NCI-H146 treated with DMSO at 0.1 percent for 48 hours (cell line): ENCODE results near the gene ZBTB42.

ENCODE experiments used
- DNase-seq: peaks from one replicate; lab custom pipeline; 2025; ENCODE audit not compliant: unreplicated experiment; lab: John Stamatoyannopoulos, UW

ZBTB42 gene

GRCh38 chr14:104782086-104782807, 18.7 kb upstream of the ZBTB42 start:
- no peak for DNase-seq

DNA sequence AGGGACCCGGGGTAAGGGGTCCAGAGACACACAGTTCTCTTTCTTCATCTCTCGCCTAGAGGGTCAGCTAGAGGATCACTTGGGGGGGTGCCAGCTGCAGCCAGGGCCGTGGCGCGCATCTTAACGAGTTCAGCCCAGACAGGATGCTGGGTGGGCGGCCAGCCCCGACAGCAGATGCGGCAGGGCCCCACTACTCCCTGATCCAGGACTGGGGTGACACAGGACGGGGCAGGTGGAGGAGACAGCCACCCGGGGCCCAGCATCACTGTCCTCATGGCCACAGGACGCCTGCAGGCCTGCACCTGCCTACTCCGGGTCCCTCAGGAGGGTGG, 18.1 kb upstream of the ZBTB42 start:
- no peak for DNase-seq

DNA sequence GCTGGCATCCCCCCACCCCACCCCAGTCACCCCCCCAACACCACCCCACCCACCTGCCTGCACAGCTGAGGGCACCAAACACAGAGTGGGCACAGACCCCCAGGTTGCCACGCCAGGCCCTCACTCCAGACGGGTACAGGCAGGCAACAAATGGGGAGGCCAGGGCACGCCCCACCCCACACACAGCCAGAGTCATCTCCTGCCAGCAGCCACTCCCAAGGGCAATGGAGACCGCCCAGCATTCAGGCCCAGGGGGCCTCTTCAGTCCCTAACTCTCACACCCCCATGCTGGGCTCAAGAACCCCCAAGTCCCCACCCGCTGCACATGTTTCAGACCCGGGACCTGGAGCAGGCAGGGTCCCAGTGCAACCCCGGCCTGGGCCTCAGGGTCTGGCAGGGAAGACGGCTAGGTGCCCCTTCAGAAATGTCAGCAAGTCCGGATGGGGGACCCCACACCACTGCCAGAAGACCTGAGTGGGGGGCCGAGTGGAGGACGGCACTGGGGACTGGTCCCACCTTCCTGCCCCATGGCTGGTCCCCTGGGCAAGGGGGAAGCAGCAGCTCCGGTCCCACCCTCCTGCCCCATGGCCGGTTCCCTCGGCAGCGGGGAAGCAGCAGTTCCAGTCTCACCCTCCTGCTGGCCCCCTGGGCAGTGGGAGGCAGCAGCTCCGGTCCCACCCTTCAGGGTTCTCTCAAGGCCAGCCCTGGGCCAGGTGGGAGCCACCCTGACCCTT, 17.2 kb upstream of the ZBTB42 start:
- no peak for DNase-seq

GRCh38 chr14:104784218-104784568, 16.7 kb upstream of the ZBTB42 start:
- DNase-seq: no peak

- no peak for DNase-seq
Observed at GRCh38 chr14:104784846-104785707, 15.8 kb upstream of the ZBTB42 start.

GRCh38 chr14:104785708-104786080, 15.2 kb upstream of the ZBTB42 start:
- DNase-seq: no peak

DNA sequence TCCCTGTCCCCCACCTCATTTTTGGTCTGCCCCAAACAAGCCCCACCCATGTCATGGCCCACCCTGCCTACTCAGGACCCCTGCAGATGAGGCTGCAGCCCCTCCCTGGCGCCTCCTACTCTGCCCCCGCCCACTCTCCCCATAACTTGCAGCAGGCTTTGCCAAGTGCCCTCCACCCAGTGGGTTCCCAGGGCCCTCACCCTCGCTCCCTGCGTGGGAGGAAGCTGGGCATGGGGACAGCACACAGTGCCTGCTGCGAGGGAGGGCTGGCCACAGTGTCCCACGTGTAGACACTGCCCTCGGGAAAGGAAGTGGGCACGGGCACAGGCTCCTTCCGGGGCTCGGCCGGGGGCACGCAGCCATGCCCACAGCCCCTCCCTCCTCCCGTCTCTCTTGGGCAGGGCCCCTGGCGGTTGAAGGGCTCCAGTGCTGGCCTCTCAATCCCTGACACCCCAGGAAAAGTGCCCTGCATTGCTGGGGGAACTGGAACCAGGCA, 14.8 kb upstream of the ZBTB42 start:
- no peak for DNase-seq

DNA sequence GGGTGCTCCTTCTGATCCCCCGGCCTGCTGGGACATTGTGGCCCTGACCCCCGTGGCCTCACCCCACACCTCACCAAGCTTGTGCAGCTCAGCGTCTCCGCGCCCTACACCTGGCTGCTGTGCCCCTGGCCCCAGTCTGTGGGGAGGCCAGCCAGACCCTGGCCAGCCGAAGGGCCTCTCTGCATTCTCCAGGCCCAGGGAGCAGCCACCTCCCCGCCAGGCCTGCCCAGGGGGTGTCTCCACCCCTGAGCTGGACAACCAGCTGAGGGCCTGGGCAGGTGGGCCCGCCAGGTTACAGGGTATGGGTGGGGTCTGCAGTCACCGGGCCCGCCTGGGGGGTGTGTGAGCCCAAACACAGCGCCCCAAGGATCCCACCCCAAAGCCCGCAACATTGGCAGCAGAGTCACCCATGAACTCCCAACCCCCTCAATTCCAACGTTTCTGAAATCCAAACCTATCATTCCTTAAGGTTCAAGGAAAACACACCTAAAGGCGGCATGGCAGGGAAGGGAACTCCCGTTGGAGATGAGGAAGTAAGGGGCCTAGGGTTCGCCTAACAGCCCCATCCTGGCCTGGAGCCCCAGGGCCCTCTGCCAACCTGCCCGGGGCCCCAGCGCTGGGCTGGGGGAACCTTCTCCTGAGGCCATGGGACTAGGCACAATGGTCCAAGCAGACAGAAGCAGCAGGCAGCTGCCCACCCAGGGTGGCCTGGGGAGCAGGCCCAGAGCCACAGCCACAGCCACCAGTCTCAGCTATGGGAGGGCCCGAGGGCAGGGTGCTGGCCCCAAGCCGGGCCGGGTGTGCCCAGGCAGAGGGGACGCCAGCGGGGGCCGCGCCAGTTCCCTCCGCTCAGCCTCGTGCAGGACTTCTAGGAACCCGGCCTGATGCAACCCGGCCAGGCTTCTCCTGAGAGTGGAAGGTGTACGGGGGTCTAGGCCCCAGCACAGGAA, 13.9 kb upstream of the ZBTB42 start:
- no peak for DNase-seq

- DNase-seq: no peak
Observed at GRCh38 chr14:104787736-104788135, 13.2 kb upstream of the ZBTB42 start.

GRCh38 chr14:104788161-104788818, 12.6 kb upstream of the ZBTB42 start:
- peak; percentile 78 for DNase-seq

DNA sequence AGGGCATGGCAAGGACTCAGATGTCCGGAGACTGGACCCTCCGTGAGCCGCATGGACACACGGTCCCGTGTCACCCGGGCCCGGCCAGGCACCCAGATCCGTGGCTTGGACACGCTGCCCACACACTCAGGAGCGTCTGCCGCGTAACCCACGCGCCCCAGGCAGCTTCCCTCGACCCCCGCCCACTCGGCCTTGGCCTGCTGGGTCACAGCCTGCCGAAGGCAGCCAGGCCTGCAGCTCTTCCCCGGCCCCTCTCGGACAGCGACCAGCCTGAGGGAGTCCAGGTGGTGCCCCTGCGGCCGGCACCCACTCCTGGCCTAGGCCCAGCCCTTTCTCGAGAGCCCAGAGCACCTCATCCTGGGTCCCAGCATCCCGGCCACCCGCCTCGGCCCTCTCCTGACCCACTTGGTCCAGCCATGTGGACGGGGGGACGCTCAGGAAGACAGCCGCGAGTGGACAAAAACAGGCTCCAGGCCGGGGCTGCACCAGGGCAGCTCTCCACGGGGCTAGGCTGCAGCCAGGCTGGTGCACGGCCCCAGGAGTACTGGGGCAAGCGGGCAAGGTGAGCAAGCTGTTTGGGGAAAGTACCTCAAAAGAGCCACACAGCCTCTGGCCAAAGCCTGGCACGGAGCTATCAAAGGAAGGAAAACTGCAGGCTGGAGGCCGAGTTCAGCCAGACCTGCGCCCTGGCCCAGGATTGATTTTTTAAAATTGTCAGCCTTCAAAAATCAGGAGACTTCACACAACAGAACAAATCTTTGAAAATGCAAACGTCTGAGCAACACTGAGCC, 11.8 kb upstream of the ZBTB42 start:
- DNase-seq: no peak

DNA sequence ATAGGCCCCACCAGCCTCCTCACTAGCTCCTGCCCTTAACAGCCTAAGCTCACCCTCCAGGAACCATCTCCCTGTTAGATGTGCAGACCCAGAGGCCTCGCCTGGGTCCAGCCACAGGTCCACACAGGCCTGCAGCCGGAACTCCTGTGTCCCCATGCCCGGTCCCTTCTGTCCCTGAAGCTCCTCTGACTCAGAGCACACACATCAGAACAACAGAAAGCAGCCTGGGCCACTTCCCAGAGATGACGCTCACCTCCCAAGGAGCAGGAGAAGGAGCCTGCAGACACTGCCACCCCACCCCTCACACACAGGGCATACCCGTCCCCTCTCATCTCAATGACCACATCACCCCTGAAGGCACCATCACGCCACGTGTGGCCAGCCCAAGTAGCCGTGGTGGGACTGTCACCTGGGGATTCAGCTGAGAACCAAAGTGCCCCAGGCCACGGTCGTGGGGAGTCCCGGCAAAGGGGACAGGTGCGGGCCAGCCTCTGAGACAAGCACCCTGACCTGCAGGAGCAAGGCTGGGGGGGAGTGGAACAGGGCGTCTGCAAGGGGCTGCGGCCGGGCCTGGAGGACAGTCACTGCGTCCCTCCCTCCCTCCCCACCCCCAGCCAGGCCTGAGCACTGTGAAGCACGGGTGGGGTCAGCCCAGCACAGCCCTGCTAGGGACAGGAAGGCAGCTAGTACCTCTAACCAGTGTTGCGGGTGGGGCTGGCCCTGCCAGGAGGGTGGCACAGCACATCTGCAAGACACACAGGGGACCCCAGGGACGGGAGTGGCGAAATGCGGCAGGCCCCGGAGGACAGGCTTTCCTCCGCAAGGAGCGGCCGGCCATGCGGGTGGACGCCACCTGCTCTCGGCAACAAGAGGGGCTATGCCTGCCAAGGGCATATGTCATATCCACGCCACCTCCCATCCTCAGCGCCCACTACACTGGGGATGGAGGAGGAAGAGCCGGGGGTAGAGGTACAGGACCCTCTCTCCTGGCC, 10.9 kb upstream of the ZBTB42 start:
- DNase-seq: no peak

- no peak for DNase-seq
Observed at GRCh38 chr14:104791425-104791824, 9.5 kb upstream of the ZBTB42 start.

DNA sequence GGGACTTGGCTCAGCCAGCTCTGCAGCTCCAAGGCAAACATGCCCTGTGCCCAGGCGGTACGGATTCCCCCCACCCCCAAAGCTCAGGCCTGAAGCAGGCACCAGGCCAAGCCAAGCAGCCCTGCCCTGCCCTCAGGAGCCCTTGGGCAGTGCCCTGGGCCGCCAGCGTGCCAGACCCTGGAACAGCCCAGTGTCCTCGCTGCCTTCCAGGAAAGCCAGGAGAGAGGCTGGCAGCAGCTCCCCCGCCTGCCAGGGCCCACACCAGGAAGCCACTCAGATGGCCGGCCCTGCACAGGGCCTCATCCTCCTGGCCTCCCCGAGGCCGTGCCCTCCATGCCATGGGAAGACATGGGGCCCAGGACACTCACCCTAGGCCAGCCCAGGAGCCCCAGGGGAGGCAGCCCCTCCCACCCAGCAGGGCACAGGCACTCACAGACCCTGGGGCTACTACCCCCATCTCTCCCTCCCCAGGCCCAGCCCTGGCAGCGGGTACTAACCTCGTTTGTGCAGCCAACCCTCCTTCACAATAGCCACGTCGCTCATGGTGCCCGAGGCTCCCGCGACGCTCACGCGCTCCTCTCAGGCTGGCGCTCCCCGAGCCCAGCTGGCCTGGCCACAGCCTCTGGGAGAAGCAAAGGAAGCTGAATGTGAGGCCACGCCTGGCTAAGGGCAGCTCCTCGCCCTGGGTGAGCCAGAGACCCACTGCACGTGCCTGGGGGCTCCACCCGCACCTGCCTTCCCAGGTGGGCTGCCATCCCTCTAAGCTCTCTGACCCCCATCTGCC, 8.6 kb upstream of the ZBTB42 start:
- no peak for DNase-seq

DNA sequence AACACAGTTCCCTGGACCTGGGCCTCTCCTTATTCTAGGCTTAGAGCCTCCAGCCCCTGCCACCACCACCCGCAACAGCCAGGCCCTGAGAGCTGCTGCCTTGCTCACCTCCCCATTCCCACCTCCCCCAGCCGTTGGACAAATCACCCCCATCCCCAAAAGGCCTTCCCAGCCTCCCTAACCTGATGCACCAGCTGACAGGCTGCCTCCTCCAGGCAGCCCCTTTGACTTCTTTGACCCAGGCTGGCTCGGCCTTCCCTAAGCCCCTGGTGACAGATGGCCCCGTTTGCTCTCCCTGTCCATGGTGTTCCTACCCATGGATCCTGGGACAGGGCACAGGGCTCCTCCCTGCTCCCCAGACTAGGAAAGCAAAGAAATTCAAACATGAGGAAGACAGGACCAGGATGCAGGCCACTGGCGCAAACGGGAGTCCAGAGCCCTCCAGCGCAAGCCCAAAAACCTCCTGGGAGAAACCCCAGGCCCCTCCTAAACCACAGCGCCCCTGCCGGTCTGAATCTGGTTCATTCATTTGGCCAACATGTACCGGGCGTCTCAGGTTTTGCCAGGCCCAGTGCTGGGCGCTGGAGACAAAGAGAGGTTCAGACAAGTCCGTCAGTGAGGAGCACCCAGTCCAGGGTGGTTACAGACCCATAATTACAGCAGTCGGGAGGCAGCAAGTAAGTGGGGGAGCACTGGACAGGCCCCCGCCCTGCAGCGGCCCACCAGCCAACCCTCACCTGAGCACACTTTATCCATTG, 7.8 kb upstream of the ZBTB42 start:
- no peak for DNase-seq

- DNase-seq: no peak
Observed at GRCh38 chr14:104793703-104793959, 7.3 kb upstream of the ZBTB42 start.

- no peak for DNase-seq
Observed at GRCh38 chr14:104794099-104794498, 6.8 kb upstream of the ZBTB42 start.
